CD14-positive monocyte (primary cell): ENCODE measurements around the gene ZNF784. TPM values are rescaled to one million over a fixed set of nuclear protein-coding genes. Genes with fewer than 3 reads are reported as not detected.

Source experiments
- DNase-seq, 3 donors: peaks; one replicate each; pipeline ENCODE4 v3.0.0-alpha.2; 2011 to 2022
- H2AFZ ChIP-seq: 2 replicates; pipeline ENCODE4 v1.6.0; 2012; ENCODE audit warnings: mild to moderate bottlenecking, low read depth, low read length, inconsistent platforms; ENCODE audit not compliant: insufficient read depth, poor library complexity, severe bottlenecking
- H3K27ac ChIP-seq, 2 donors: 1 replicate in 1 of 2; 2 replicates in 1 of 2; pipeline ENCODE4 v1.5.1; 2012 to 2013; ENCODE audit warnings: low read length in 2 of 2, control low read depth in 1 of 2, inconsistent platforms in 1 of 2, low read depth in 1 of 2, mild to moderate bottlenecking in 1 of 2
- H3K27me3 ChIP-seq, 2 donors: one replicate each; pipeline versions ENCODE4 v1.6.0 to v1.6.1; 2011 to 2013; ENCODE audit warnings: low read length in 2 of 2; ENCODE audit not compliant: control insufficient read depth in 2 of 2, insufficient read depth in 2 of 2
- H3K36me3 ChIP-seq, 2 donors: replicated peaks in 1 of 2; 1 replicate in 1 of 2; 2 replicates in 1 of 2; pipeline versions ENCODE4 v1.5.1 to v1.6.1; 2012 to 2013; ENCODE audit warnings: low read length in 2 of 2, control low read depth in 1 of 2, inconsistent platforms in 1 of 2, mild to moderate bottlenecking in 1 of 2; ENCODE audit not compliant: insufficient read depth in 2 of 2, control insufficient read depth in 1 of 2
- H3K4me1 ChIP-seq, 2 donors: 1 replicate in 1 of 2; 2 replicates in 1 of 2; pipeline versions ENCODE4 v1.5.1 to v1.6.1; 2012 to 2013; ENCODE audit warnings: low read length in 2 of 2, control low read depth in 1 of 2, inconsistent platforms in 1 of 2, mild to moderate bottlenecking in 1 of 2, moderate library complexity in 1 of 2; ENCODE audit not compliant: insufficient read depth in 2 of 2, control insufficient read depth in 1 of 2
- H3K4me2 ChIP-seq: replicated peaks from 2 replicates; pipeline ENCODE3; 2012; ENCODE audit warnings: low read length, moderate library complexity, mild to moderate bottlenecking; ENCODE audit not compliant: poor library complexity, severe bottlenecking; ENCODE audit errors: extremely low read depth
- H3K4me3 ChIP-seq, 3 experiments: fragments of 200-600 bp in 1 of 3; sonication (generic) in 1 of 3; replicated peaks in 1 of 3; 1 replicate in 2 of 3; 2 replicates in 1 of 3; pipeline ENCODE4 v1.5.1; 2011 to 2013; ENCODE audit warnings: low read length in 3 of 3, mild to moderate bottlenecking in 3 of 3, control low read depth in 2 of 3, low read depth in 2 of 3, inconsistent platforms in 1 of 3, moderate library complexity in 1 of 3
- H3K79me2 ChIP-seq: 2 replicates; pipeline ENCODE4 v1.6.0; 2012; ENCODE audit warnings: mild to moderate bottlenecking, control low read depth, inconsistent platforms, low read length, moderate library complexity; ENCODE audit not compliant: insufficient read depth
- H3K9ac ChIP-seq: 2 replicates; pipeline ENCODE4 v1.6.0; 2017; ENCODE audit warnings: low read length, mild to moderate bottlenecking; ENCODE audit not compliant: insufficient read depth, poor library complexity, severe bottlenecking
- H3K9me3 ChIP-seq, 2 donors: replicated peaks in 1 of 2; 1 replicate in 1 of 2; 2 replicates in 1 of 2; pipeline versions ENCODE4 v1.5.1 to v1.6.1; 2012 to 2013; ENCODE audit warnings: low read length in 2 of 2, control low read depth in 1 of 2; ENCODE audit not compliant: control insufficient read depth in 1 of 2, insufficient read depth in 1 of 2
- H4K20me1 ChIP-seq: 2 replicates; pipeline ENCODE4 v1.6.0; 2012; ENCODE audit warnings: mild to moderate bottlenecking, low read length, control low read depth, moderate library complexity; ENCODE audit not compliant: insufficient read depth
- H3K27ac Mint-ChIP-seq, 7 donors: one replicate each; pipeline ENCODE4 v1.8.0; 2020; ENCODE audit warnings: mild to moderate bottlenecking in 7 of 7, mixed read lengths in 7 of 7, moderate library complexity in 6 of 7, inconsistent platforms in 2 of 7
- H3K27me3 Mint-ChIP-seq, 3 donors: one replicate each; pipeline ENCODE4 v1.8.0; 2021 to 2022; ENCODE audit warnings: low read depth in 3 of 3, mild to moderate bottlenecking in 3 of 3, mixed read lengths in 3 of 3, moderate library complexity in 3 of 3, inconsistent platforms in 1 of 3
- H3K36me3 Mint-ChIP-seq, 2 donors: one replicate each; pipeline ENCODE4 v1.8.0; 2020; ENCODE audit warnings: mixed read lengths in 2 of 2, inconsistent platforms in 1 of 2, mild to moderate bottlenecking in 1 of 2
- H3K4me1 Mint-ChIP-seq: one replicate; pipeline ENCODE4 v1.8.0; 2020; ENCODE audit warnings: mild to moderate bottlenecking, mixed read lengths
- H3K4me3 Mint-ChIP-seq, 2 donors: one replicate each; pipeline ENCODE4 v1.8.0; 2020; ENCODE audit warnings: mild to moderate bottlenecking in 2 of 2, mixed read lengths in 2 of 2, moderate library complexity in 1 of 2
- H3K9me3 Mint-ChIP-seq, 7 donors: one replicate each; pipeline ENCODE4 v1.8.0; 2020 to 2022; ENCODE audit warnings: mixed read lengths in 7 of 7, mild to moderate bottlenecking in 6 of 7, moderate library complexity in 6 of 7, inconsistent platforms in 2 of 7
- CTCF ChIP-seq: fragments of 200-600 bp; IDR thresholded peaks from one replicate; pipeline ENCODE4 v1.8.0; 2022; ENCODE audit warnings: antibody characterized with exemption, mild to moderate bottlenecking
- WGBS: methylation state at CpG from one replicate; pipeline ENCODE4 v1.1.5; 2013; ENCODE audit warnings: missing lambda C conversion rate; ENCODE audit not compliant: insufficient coverage; 5-methylcytosine and 5-hydroxymethylcytosine counted together
- intact Hi-C, 2 donors: fragments of 100-400 bp; cut with micrococcal nuclease; formaldehyde crosslinking; loops; one replicate each; pipeline versions ENCODE4 v1.15.0 to v1.15.1; 2023
- polyA plus RNA-seq, 3 donors: library from polyadenylated mRNA; depleted of rRNA in 1 of 3; unstranded in 2 of 3; stranded (reverse) in 1 of 3; fragments of 300-500 nt in 2 of 3; fragments of >200 nt in 1 of 3; fragmentation: Illumina TruSeq in 2 of 3; gene quantifications; 1 replicate in 2 of 3; 2 replicates in 1 of 3; pipeline ENCODE4 v1.2.3, GENCODE V29; 2012 to 2021

Gene ZNF784
- polyA plus RNA-seq, 3 donors = 1.5 to 5.5 (median 2.4) TPM

DNA sequence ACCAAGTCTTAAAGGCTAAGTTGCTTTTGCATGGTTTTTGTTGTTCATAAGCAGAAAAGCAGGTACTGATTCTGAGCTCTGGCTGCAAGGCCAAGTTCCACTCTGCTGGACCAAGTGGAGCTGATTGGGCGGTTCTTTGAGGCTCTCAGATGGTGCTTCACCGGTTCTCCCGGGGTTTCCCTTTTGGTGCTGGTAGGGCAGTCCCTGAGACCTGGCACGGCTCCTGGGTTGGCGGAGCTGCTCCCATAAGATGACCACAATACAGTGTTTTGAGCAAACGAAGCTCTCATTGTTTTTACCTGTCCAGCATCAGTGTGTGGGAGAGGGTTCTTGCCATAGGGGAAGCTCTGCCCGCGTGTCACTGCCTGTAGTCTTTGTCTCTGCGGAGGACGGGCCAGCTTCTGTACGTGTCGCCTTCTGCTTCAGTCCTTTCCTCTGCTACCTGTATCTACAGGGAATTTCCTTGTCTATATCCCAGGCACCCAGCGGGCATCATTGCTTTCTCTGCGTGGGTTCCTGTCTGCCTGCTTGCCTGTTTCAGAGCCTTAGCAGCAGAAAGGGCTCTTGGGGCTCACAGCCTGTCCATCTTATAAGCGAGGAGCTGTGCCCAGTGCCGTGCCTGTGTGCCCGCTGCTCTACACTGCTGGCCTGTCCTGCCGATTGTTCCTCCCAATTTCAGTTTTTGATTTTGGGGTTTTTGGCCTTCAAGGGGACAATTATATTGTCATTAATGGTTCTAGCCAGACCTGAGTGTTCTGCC, 32.8 kb upstream of the ZNF784 start:
- H3K27me3 ChIP-seq = no peaks in the 10 kb centered on the region
- Mint-ChIP-seq H3K4me3 (peak overlapping the region in 1 of 2 donors; percentile 26), H3K36me3 (peaks cover 28 to 36% of the 10 kb centered on the region in 2 donors), H3K27ac (peak overlapping the region in 6 of 7 donors; percentile 54 to 78 (median 66)), H3K9me3 (no peaks in the 10 kb centered on the region), H3K27me3 (peaks cover 0 to 2% (median 1%) of the 10 kb centered on the region in 3 donors), H3K4me1 (peaks cover 32% of the 10 kb centered on the region)
- H3K27ac ChIP-seq = peak overlapping the region in 1 of 2 donors; percentile 94
- H3K36me3 ChIP-seq = peaks cover 25 to 47% of the 10 kb centered on the region in 2 donors
- peak overlapping the region; percentile 84 for H3K4me2 ChIP-seq
- peak overlapping the region in 1 of 3 experiments; percentile 86 for H3K4me3 ChIP-seq
- peaks cover 33 to 49% of the 10 kb centered on the region in 2 donors for H3K4me1 ChIP-seq
- peaks cover 72% of the 10 kb centered on the region for H3K79me2 ChIP-seq
- TF ChIP-seq CTCF = no peak
- no peak overlapping the region for H2AFZ ChIP-seq
- WGBS = 71% methylated on average over 13 of the region's 18 CpGs
- peaks cover 70% of the 10 kb centered on the region for H4K20me1 ChIP-seq
- H3K9me3 ChIP-seq = no peaks in the 10 kb centered on the region
- intact Hi-C loops = loop anchor here (2.0 to 10.0 kb wide), 2 partner anchors 14 to 1462 kb away; partner anchors contain the start of gene TSEN34 (in 1 of the 2)
- H3K9ac ChIP-seq = no peak overlapping the region
- DNase-seq = peak in 1 of 3 donors; percentile 11

GRCh38 chr19:55656552-55656951, 32.2 kb upstream of the ZNF784 start:
- H3K27ac ChIP-seq = peak overlapping the region in 1 of 2 donors; percentile 94
- no peak for TF ChIP-seq CTCF
- intact Hi-C loops = loop anchor here (2.0 to 10.0 kb wide), 2 partner anchors 14 to 1462 kb away; partner anchors contain the start of gene TSEN34 (in 1 of the 2)
- H3K9ac ChIP-seq = no peak overlapping the region
- H3K4me3 ChIP-seq = peak overlapping the region in 1 of 3 experiments; percentile 86
- peak overlapping the region; percentile 95 to 98 for H3K4me3 Mint-ChIP-seq
- H4K20me1 ChIP-seq = peaks cover 64% of the 10 kb centered on the region
- H3K27me3 ChIP-seq = no peaks in the 10 kb centered on the region
- H3K27me3 Mint-ChIP-seq = peaks cover 0 to 3% (median 1%) of the 10 kb centered on the region in 3 donors
- H3K79me2 ChIP-seq = peaks cover 66% of the 10 kb centered on the region
- no peak overlapping the region for H2AFZ ChIP-seq
- 82% methylated on average over 3 of the region's 7 CpGs for WGBS
- H3K4me1 ChIP-seq = peaks cover 33 to 49% of the 10 kb centered on the region in 2 donors
- no peaks in the 10 kb centered on the region for H3K9me3 Mint-ChIP-seq
- H3K36me3 Mint-ChIP-seq = peaks cover 22 to 33% of the 10 kb centered on the region in 2 donors
- H3K4me1 Mint-ChIP-seq = peaks cover 32% of the 10 kb centered on the region
- H3K4me2 ChIP-seq = peak overlapping the region; percentile 84
- H3K9me3 ChIP-seq = no peaks in the 10 kb centered on the region
- no peak for DNase-seq
- peaks cover 19 to 41% of the 10 kb centered on the region in 2 donors for H3K36me3 ChIP-seq
- peak overlapping the region in 6 of 7 donors; percentile 13 to 98 (median 94) for H3K27ac Mint-ChIP-seq
